HG03378 (cell line): ENCODE data around the gene GLE1.
"Not testable (repeated sequence)": the region's sequence is repeated elsewhere in the genome, so short reads cannot be mapped to it uniquely, and the experiment has no call there.

Source experiments
- ATAC-seq: cut with Tn5 transposase; IDR thresholded peaks from one replicate; pipeline ENCODE4 v1.9.1; 2021; ENCODE audit warnings: mild to moderate bottlenecking, moderate library complexity; ENCODE audit not compliant: unreplicated experiment

The GLE1 gene

GRCh38 chr9:128551657-128552152 lies 47.2 kb downstream of the GLE1 start:
- peak; percentile 27 for ATAC-seq

DNA sequence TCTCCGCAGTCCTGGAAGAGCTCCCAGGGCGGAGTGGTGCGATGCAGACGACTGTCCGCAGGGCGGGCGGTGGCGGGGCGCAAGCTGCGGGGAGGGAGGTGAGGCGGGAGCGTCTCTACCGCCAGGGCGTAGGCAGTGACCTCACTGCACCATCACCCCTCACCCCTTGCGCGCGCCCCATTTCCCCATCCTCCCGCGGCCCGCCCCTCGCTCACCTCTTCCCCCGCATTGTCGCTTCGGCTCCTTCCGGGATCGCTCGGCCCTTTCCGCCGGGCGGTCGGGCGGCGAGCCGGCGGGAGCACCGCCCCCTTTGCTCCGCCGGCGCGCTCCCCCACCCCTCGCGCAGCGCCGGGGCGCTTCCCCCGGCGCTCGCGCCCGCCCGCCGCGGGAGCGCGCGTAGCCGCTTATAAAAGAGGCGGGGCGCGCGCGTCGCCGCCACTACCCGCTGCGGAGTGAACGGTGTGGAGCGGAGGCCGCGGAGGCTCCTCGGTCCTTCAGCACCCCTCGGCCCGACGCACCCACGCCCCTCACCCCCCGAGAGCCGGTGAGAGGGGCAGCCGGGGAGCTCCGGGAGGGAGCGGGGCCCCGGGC lies 47.7 kb downstream of the GLE1 start, which contains the start of gene SPTAN1:
SPTAN1 (plus strand) TSS at position 435 of the 591 bp plus-strand sequence. CDS start 14,154 bp downstream, outside the sequence.
- peak; percentile 46 for ATAC-seq

DNA sequence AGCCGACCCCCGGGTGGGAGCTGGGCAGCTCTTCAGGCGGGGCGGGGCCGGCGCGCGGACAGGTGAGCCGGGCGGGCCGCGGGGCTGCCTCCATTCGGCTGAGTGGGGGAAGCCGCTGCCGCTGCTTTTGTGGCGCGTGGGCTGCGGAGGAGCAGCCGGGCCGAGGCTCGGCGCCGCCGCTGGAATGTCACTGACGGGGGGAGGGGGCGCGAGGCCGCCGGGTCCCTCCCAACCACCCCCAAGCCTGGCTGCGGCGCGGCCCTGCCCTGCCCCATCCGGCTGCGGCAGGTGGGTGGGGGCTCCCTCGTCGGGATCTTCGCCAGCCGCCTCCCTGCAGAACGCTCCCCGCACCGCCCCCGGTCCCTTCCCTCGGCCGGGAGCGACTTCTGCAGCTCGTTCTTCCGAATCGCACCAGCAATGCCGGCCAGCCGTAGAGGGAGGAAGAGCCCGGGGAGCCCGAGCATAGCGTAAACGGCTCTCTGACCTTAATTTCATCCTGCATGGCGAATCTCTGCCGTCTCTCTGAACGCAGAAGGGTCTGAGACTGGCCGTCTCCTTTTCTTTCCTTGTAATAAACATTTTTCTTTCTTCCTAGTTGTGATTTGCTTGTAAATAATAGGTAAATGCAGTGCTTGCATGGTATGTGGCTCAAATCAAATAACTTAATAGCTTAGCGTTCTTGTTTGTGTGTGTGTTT lies 48.4 kb downstream of the GLE1 start:
- ATAC-seq = peak; percentile 19

- no peak for ATAC-seq
These were observed 49.2 kb downstream of the GLE1 start for GRCh38 chr9:128553728-128554127.

- no peak for ATAC-seq
These were observed 49.8 kb downstream of the GLE1 start for GRCh38 chr9:128554155-128554862.

- ATAC-seq = no peak
These were observed 50.7 kb downstream of the GLE1 start for GRCh38 chr9:128555180-128555721.

DNA sequence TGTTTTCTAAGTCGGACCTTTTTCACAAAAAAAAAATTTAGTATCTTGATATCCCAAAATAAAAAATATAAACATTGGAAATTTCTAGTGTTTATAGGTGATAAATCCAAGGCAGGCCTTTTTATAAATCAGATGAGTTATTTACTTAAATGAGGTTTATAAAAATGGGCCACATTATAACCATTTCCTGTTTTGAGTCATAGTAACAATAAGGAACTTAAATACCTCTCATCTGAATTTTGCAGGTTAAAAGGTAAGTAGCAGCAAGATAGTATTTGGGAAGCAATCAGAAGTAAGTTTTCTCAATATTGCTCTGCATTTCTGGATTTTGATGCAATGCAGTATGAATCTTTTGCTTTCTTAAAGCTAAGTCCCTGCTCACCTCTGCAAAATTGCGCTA lies 51.8 kb downstream of the GLE1 start:
- no peak for ATAC-seq

GRCh38 chr9:128556926-128557634 lies 52.6 kb downstream of the GLE1 start:
- no peak for ATAC-seq

DNA sequence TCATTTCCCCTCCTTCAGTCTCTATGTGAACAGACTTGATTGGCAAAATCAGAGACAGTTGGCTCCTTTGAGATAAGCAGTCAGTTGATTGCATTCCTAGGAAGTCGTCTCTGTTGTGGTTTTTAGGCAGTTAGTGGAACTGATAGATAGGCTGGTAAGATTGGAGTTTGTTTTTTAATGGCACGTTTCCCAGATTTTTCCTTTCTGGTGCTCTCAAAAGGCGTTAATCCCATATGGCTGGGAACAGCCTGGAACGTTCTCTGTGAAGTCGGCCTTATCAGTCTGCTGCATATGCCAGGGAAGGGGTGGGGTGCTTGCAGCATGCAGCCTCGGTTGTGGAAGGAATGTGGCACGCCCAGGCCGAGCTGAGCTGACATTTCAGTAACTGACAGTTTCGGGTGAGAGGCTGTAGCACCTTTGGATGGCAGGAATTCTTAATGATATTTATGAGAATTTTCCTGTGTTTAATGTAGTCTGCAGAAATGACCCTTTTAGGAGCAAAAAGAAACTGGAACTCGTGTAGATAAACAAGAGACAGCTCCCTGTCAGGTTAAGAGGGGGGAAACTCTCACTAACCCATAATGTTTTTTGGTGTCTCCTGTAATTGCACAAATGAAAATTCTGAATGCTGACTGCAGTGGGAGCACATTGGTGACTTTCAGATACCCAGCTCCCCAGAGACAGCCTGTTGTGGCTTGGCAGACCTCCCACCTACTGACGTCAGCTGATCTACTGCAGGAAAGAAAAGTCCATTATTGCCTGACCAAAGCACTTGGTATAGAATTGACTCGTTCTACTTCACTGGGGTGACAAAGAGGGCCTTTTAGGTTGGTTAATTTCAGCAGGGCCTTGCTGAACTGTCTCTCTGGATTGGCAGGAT lies 54.2 kb downstream of the GLE1 start:
- peak; percentile 69 for ATAC-seq

DNA sequence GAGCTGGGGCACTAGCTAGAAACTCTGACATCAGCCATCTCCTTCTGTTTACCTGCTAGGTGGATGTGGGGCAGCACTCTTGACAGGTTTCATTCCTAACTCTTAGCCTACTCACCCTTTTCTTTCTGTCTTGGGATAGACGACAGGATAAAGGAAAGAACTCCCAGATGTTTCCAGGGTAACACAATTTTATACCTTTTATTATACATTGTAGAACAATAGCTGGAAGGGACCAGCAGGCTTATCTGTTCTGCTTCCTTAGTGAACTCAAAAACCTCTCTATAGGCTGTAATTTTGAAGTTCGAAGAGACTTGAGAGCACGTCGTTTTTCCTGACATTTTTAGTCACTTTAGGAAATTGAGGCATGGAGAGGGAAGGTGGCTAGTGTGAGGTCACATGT lies 61.1 kb downstream of the GLE1 start:
- ATAC-seq = no peak

DNA sequence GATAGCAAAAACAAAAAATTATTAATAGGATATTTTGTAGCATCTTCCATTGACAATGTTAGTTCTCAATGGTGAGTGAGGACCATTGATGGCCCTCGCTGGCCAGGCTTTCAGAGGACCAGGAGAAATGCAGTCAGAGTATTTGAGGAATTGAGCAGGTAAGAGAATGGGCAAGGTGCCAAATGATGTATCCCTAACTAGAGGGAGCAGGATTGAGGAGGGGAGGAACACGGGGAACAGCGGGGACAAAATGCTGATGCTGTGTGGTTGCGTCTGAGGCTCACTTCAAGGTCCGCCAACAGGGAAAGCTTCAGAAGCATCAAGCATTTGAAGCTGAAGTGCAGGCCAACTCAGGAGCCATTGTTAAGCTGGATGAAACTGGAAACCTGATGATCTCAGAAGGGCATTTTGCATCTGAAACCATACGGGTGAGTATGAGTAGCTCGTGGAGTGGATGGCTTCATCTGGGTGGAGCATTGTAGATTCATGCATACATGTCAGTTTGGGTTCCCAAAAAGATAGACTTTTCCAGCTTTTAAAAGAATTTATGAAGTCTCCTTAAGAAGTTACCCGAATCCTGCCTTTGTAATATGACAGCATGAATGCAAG lies 64.1 kb downstream of the GLE1 start:
- ATAC-seq = no peak

DNA sequence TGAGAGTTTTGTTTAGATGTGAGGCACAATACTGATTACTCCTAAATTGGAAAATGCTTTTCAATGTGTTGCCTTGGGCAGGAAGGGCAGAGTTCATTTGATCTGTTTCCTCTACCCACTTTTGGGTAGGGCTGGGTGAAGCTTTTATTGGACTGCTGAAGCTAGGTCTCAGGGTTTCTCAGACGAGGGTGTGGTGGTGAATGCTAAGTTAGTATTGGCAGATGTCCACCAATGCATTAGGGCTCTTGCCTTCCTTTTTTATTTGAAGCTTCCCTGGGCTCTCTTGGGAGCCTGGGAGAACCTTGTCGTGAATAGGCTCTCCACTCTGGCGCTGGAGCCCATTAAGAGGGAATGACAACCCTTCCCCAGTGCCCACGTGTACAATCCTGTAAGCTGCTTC lies 71.0 kb downstream of the GLE1 start:
- no peak for ATAC-seq

DNA sequence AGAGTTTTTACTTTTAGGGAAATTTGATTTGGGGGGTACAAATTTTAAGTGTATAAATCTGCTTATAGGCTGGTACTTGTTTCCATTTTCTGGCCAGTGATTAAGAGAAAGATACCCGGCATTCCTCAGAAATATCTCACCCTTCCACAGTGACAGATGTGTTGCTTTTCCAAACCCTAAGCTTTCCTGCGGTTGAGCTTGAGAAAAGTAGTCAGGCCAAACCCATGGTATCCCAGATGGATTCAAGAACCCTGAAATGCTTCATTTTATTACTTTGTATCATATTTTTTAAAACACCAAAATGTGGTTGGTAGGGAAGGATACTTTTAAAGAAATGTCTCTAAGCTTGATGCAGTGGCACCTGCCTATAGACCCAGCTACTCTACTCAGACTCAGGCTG lies 71.4 kb downstream of the GLE1 start:
- no peak for ATAC-seq

DNA sequence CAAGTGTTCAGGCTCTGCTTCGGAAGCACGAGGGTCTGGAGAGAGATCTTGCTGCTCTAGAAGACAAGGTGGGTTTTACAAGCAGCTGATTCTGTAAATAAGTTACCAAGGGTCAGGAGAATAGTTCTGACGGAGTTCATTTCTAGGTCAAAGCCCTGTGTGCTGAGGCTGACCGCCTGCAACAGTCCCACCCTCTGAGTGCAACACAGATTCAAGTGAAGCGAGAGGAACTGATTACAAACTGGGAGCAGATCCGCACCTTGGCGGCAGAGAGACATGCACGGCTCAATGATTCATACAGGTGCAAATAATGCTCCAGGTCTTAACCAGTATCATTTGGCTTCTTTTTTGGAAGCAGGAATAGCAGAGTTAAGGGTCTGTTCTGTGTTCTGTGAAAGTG lies 72.7 kb downstream of the GLE1 start:
- no peak for ATAC-seq

DNA sequence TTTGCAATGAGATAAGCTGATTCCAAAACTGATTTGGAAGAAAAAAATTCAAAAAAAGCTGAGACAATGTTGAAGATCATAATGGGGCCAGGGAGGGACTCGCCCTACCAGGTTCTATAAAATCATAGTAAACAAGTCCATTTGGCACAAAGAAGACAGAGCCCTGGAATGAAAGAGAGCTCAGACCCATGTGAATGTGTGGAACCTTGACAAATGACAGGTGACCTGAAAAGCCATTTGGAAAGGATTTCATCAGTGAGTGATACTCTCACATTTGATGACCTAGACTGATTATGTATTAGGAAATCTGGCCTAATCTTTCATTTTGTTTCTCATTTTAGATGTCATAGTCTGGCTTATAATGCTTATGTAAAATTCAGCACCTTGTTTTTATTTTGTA lies 74.7 kb downstream of the GLE1 start:
- no peak for ATAC-seq

- ATAC-seq = no peak
These were observed 76.2 kb downstream of the GLE1 start for GRCh38 chr9:128580731-128581130.

GRCh38 chr9:128585155-128585554 lies 80.6 kb downstream of the GLE1 start:
- not testable (repeated sequence) for ATAC-seq

DNA sequence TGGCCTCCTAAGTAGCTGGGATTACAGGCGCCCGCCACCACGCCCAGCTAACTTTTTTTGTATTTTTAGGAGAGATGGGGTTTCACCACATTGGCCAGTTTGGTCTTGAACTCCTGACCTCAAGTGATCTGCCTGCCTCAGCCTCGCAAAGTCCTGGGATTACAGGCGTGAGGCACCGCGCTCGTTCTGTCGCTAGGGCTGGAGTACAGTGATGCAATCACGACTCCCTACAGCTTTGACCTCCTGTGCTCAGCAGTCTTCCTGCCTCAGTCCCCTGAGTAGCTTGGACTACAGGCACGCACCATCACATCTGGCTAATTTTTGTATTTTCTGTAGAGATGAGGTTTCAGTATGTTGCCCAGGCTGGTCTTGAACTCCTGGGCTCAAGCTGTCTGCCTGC lies 82.4 kb downstream of the GLE1 start:
- not testable (repeated sequence) for ATAC-seq

DNA sequence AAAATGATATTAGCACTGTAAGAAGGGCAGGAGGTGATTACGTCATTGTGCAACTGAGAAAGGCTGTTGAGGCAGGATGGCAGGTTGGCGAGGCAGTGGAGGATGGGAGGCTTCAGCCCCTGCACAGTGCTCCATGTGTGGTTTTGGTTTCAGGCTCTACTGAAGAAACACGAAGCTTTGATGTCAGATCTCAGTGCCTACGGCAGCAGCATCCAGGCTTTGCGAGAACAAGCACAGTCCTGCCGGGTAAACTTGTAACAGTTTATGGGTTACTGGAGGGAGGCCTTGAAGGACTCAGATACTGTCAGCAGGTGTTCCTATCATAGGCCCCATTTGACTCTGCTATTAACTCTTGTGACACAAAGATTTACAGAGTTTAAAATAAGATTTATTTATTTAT lies 82.9 kb downstream of the GLE1 start:
- ATAC-seq = no peak
